Measurements from ENCODE around the gene MED12.
A peak's percentile ranks its signal among the peaks of the same experiment; 100 is the strongest.

Gene MED12

DNA sequence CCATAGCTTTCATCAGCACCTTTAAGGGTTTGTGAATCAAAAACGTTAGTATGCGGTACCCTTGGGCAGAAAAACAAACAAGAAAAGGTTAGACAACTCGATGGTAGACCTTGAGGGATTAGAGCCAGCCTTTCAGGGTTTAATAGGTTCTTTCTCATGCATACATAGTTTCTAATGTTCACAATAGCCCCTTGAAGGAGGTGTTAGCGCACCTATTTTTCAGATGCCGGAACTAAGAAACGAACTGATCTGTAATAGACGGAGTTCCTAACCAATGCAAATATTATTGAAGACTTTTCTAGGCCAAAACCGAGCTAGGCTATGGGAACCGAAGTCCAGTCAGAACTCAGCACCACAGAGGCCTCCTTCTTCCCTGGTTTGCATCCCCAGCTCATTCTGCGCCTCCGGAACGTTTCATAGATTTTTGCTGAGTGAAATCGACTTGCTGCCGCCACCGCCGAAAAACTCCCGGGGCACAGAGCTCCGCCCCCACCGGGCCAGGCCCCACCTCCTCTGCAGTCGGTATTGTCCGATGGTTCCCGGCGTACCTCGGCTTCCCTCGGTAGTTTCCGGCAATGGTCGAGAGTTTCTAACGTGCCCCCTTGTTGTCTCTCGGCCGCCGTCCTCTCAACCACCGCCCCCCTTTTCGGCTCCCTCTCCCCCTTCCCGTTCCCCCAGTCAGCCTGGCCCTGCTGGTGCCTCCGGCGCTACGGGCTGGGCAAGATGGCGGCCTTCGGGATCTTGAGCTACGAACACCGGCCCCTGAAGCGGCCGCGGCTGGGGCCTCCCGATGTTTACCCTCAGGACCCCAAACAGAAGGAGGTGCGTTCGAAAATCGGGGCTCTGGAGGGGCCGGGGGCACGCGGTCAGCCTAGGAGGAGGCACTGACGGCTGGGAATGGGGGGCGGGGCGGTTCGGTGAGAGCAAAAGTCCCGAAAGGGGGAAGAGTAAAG lies at the start of gene MED12:
Gene MED12, plus strand, starts transcription at position 565 of the 953 bp plus-strand sequence. Its CDS starts 159 bp downstream, at position 724.
- no peak for DNase-seq (ENCODE audit: low read depth, low spot score)
- peak within 1 kb of the TSS; percentile 12 for H3K27ac ChIP-seq

DNA sequence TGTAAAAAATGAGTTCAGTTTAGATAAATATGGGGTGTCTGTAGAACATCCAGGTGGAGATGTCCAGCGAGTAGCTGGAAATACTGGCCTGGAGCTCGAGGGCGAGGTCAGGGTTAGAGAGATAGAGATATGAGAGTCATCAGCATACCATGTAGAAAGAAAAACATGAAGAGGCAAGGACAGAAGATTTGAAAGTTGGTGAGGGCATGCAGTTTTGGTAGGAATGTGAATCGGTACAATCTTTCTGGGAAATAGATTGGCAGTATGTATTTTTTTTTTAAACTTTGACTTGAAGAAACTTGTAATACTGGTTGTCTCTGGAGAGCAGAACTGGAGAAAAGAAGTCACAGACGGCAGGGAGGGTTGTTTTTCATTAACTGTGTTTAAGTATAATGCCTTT lies 47.9 kb upstream of the MED12 start:
- no peak overlapping the region for H3K27ac ChIP-seq
- DNase-seq (ENCODE audit: low read depth, low spot score): no peak

GRCh38 chrX:71081330-71082123 lies 36.9 kb upstream of the MED12 start:
- DNase-seq (ENCODE audit: low read depth, low spot score): peak; percentile 12
- H3K27ac ChIP-seq: no peak overlapping the region

- DNase-seq (ENCODE audit: low read depth, low spot score): no peak
- no peak overlapping the region for H3K27ac ChIP-seq
Observed at GRCh38 chrX:71082124-71082647, 36.2 kb upstream of the MED12 start.

GRCh38 chrX:71082822-71083221 lies 35.6 kb upstream of the MED12 start:
- no peak overlapping the region for H3K27ac ChIP-seq
- DNase-seq (ENCODE audit: low read depth, low spot score): no peak

DNA sequence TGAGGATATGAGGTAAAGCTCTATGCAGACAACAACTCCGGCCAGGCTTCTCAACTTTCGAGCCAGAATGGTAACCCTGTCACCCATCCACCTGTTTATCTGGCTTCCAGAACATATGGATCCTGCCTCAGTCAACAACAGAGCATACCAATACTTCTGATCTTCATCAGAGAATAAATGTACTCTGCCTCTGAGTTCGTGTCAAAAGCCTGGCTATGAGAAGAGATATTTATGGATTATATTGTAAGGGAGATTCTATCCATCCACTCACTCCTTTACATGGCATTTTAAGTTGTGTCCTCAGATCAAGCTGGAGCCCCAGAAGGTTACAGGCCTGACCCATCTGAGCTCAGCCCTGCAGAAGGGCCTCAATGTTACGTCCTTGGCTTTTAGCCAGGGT lies 32.5 kb upstream of the MED12 start:
- H3K27ac ChIP-seq: no peak overlapping the region
- no peak for DNase-seq (ENCODE audit: low read depth, low spot score)

DNA sequence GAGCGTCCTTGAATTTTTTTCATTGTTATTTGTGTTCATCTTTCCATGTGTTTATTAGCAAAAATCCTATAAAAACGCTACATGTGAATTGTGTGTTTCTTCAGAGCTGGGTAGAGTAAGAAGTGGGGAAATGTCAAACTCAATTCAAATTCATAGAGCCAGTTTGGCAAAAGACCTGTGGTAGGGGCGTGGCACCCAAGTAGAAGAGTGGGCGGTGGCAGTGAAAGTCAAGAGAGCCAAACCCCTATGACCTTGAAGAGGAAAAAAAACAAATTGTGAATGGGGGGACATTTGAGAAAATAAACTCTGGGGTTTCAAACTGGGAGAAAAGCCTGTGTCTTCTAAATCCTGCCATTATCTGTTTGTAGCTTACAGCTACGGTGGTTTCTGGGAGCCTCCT lies 27.1 kb upstream of the MED12 start:
- DNase-seq (ENCODE audit: low read depth, low spot score): no peak
- no peak overlapping the region for H3K27ac ChIP-seq

- H3K27ac ChIP-seq: no peak overlapping the region
- no peak for DNase-seq (ENCODE audit: low read depth, low spot score)
Observed at GRCh38 chrX:71095033-71095432, 23.4 kb upstream of the MED12 start.

GRCh38 chrX:71095555-71095980 lies 22.8 kb upstream of the MED12 start, which contains the start of gene FOXO4:
TSS of gene FOXO4 (plus strand) at chrX:71095851. CDS start at chrX:71096529, 678 bp downstream.
- no peak within 1 kb of the TSS for H3K27ac ChIP-seq
- peak; percentile 31 for DNase-seq (ENCODE audit: low read depth, low spot score)

DNA sequence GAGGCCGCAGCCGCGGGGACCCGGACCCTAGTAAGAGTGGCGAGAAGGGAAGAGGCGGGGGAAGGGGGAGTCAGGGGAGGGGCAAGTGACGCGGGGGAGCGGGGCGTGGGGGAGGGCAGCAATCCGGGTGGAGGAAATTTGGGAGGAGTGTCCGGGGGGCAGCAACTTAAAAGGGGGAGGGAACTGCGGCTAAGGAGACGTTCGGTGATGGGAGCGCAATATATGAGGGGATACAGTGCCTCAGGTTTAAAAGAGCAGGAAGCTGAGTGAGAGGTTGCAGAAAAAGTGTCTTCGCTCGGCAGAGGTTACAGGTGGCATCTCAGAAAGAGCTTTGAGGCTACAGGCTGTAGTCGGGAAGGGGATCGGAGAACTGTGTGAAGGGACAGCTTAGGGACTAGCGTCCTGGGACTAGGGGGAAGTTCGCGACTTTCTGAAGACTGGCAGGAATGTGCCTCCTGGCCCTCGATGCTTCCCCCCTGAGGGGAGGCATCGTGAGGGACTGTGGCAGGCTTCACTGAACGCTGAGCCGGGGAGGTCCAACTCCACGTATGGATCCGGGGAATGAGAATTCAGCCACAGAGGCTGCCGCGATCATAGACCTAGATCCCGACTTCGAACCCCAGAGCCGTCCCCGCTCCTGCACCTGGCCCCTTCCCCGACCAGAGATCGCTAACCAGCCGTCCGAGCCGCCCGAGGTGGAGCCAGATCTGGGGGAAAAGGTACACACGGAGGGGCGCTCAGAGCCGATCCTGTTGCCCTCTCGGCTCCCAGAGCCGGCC lies 22.2 kb upstream of the MED12 start:
- H3K27ac ChIP-seq: no peak overlapping the region
- DNase-seq (ENCODE audit: low read depth, low spot score): no peak

- no peak for DNase-seq (ENCODE audit: low read depth, low spot score)
- no peak overlapping the region for H3K27ac ChIP-seq
Observed at GRCh38 chrX:71096760-71097032, 21.7 kb upstream of the MED12 start.

DNA sequence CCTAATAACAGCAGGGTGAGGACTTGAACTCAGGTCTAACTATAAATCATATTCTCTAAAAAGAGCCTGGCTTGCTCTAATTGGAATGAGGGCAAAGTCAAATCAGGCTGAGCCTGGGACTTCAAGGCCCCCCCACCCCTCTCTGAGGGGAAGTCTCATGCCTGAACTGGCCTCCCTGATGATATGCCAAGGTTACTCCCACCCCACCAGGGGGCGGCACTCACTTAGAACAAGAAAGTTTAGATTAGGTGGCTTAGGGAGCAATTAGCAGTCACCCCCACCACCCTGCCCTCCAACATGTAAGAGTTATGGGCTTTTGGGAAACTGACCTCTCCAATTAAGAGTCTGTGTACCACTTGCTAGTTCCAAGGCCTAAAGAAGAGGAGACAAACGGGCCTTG lies 20.1 kb upstream of the MED12 start:
- H3K27ac ChIP-seq: no peak overlapping the region
- DNase-seq (ENCODE audit: low read depth, low spot score): no peak

- no peak overlapping the region for H3K27ac ChIP-seq
- DNase-seq (ENCODE audit: low read depth, low spot score): no peak
Observed at GRCh38 chrX:71098951-71099506, 19.4 kb upstream of the MED12 start.

DNA sequence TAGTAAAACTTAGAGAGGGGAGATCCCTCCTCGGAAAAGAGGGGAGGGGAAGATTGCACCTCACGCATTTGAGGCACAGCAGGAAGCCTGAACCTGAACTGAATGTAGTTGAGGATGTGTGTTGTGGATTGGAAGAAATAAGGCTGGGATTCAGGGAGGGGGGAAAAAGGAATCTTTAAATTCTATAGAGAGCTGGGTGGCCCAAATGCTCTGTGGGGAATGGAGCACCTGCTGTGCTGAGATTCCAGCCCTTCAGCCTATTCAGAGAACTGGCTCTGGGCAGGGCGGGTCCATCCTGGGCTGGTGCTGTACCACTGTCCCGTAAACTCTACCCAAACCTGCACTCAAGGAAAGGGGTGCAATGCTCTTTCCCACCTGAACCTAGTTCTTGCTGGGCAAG lies 18.7 kb upstream of the MED12 start:
- H3K27ac ChIP-seq: no peak overlapping the region
- DNase-seq (ENCODE audit: low read depth, low spot score): no peak

- no peak for DNase-seq (ENCODE audit: low read depth, low spot score)
- H3K27ac ChIP-seq: no peak overlapping the region
Observed at GRCh38 chrX:71100581-71101505, 17.6 kb upstream of the MED12 start.

GRCh38 chrX:71102292-71102691 lies 16.1 kb upstream of the MED12 start:
- H3K27ac ChIP-seq: no peak overlapping the region
- no peak for DNase-seq (ENCODE audit: low read depth, low spot score)

- no peak for DNase-seq (ENCODE audit: low read depth, low spot score)
- no peak overlapping the region for H3K27ac ChIP-seq
Observed at GRCh38 chrX:71103110-71103983, 15.0 kb upstream of the MED12 start.

DNA sequence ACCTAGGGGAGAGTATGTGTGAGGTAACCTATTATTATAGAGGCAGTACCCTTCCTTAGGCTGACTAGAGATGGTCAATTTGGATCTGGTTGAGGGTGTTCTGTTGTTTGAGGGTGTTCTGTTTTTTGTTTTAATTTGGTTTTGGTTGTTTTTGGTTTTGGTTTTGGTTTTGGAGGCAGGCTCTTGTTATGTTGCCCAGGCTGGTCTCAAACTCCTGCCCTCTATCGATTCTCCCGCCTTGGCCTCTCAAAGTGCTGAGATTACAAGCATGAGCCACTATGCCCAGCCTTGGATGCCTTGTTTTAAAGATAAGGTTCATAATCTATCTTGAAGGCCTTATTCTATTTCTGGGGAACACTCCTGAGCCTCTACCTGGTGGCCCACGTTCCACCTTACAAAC lies 12.8 kb upstream of the MED12 start:
- H3K27ac ChIP-seq: no peak overlapping the region
- no peak for DNase-seq (ENCODE audit: low read depth, low spot score)
